ENCODE results near the gene TNFRSF12A.

Gene TNFRSF12A

DNA sequence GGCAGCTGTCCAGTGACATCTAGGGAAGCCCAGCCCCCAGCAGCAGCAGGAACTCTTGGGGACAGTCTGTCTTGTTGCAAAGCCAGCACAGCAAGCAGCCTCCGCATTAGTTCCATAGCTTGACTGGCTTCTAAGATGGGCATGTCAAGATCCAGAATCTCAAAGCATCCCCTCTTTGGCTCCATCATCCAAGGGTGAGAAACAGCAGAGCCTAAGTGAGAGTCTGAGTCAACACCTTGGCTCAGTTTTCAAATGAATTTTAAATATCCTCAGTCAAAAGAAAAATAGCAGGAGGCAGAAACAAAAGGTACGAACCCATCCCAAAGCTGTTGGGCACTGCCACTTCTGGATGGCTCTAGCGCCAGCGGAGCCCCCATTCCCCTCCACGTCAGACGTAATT, 5.2 kb upstream of the TNFRSF12A start:
- H3K4me3 ChIP-seq (ENCODE audit: low read depth, low read length): no peak overlapping the region
- no peak for DNase-seq (ENCODE audit: low read depth, low spot score)
- TF ChIP-seq, protein P1, sequence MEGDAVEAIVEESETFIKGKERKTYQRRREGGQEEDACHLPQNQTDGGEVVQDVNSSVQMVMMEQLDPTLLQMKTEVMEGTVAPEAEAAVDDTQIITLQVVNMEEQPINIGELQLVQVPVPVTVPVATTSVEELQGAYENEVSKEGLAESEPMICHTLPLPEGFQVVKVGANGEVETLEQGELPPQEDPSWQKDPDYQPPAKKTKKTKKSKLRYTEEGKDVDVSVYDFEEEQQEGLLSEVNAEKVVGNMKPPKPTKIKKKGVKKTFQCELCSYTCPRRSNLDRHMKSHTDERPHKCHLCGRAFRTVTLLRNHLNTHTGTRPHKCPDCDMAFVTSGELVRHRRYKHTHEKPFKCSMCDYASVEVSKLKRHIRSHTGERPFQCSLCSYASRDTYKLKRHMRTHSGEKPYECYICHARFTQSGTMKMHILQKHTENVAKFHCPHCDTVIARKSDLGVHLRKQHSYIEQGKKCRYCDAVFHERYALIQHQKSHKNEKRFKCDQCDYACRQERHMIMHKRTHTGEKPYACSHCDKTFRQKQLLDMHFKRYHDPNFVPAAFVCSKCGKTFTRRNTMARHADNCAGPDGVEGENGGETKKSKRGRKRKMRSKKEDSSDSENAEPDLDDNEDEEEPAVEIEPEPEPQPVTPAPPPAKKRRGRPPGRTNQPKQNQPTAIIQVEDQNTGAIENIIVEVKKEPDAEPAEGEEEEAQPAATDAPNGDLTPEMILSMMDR (IDR thresholded peaks at IDR 0.05; ENCODE audit: low read depth, low read length): no peak
- in situ Hi-C loops (cut with HindIII; ENCODE audit: low sequenced_read_pairs): no loop called here

DNA sequence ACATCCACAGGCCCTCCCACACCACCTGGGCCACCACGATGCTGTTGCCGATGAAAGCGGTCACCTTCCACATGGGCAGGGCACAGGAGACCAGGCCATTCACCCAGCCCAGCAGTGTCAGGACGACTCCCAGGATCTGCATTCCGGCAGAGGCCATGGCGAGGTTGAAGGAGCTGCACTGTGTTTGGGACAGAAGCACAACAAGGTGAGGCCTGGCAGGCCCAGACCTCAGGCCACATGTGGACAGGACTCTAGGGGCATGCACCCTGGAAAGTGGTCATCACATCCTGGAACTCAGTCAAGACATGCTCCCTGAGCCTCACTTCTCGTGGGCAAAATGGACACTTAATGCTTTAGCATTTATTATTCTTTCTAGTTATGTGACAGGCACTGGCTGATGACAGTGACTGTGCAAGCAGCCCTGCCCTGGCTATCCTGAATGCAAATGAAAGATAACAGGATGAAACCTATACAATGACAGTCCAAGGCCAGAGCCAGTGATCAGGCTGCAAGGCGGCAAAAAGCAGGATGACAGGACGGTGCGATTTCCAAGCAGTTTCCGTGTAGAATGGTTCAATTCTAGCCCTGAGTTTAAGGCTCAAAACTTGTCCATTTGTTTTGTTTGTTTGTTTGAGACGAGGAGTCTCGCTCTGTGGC, 4.2 kb upstream of the TNFRSF12A start:
- no peak for DNase-seq (ENCODE audit: low read depth, low spot score)
- no peak overlapping the region for H3K4me3 ChIP-seq (ENCODE audit: low read depth, low read length)
- in situ Hi-C loops (cut with HindIII; ENCODE audit: low sequenced_read_pairs): no loop called here
- TF ChIP-seq, protein P1 (IDR thresholded peaks at IDR 0.05; ENCODE audit: low read depth, low read length): no peak

DNA sequence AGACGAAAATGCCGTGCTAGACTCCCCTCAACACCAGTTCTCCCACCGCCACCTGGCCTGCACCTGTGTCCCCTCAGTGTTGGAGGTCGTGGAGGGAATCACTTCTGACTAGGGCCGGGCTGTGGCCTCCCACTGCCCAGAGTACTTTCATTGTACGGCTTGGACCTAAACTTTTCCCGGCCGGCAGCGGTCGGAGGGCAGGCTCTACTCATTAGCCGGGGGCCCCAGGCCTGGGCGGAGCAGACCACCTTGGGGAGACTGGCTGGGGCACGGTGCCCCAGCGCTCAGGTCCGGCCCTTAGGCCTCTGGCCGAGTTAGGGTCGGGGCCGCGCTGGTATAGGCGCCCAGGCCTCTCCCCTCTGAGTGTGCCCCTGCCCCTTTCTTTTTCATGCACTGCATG, 2.8 kb upstream of the TNFRSF12A start:
- TF ChIP-seq, protein P1 (IDR thresholded peaks at IDR 0.05; ENCODE audit: low read depth, low read length): no peak
- no peak overlapping the region for H3K4me3 ChIP-seq (ENCODE audit: low read depth, low read length)

DNA sequence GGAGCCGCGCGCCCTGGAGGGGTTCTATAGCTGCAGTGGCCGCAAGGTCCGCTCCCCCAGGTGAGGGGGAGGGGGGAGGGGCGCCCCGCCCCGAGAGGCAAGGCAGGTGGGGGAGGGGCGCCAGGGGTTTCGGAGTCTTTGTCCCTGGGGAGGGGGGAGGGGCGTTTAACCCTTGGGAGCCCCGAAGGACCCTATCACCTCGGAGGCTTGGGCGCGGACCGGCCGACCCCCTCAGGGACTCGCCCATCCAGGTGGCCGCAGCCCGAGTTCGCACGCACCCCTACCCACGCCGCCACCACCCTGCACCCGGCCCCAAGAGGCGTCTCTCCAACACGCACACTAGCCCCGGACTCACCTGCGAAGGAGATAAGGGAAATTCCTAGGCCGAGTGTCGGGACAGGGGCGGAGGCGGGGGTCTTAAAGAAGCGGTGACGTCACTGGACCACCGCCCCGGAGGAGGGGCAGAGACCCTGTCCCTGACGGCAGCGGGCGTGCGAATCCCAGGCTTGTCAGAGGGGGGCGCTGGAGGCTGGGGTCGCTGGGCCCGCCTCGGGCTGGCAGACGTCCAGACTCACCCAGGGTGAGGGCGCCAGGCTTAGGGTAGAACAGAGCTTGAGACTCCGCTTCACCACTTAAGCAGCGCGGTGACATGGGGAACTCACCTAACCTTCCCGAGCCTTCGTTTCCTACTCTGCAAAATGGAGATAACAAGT, 2.2 kb upstream of the TNFRSF12A start, which contains the start of gene CLDN6:
Gene CLDN6, minus strand, starts transcription at position 390 of the 713 bp plus-strand sequence. CDS start 2,162 bp downstream, outside the sequence.
- no peak within 1 kb of the TSS for H3K4me3 ChIP-seq (ENCODE audit: low read depth, low read length)
- TF ChIP-seq, protein P1 (IDR thresholded peaks at IDR 0.05; ENCODE audit: low read depth, low read length): peak; percentile 46
- in situ Hi-C loops (cut with HindIII; ENCODE audit: low sequenced_read_pairs): no loop called here
- no peak for DNase-seq (ENCODE audit: low read depth, low spot score)

More for the DNA sequence above, 2.8 kb upstream of the TNFRSF12A start:
- no peak for DNase-seq (ENCODE audit: low read depth, low spot score)
- in situ Hi-C loops (cut with HindIII; ENCODE audit: low sequenced_read_pairs): no loop called here

DNA sequence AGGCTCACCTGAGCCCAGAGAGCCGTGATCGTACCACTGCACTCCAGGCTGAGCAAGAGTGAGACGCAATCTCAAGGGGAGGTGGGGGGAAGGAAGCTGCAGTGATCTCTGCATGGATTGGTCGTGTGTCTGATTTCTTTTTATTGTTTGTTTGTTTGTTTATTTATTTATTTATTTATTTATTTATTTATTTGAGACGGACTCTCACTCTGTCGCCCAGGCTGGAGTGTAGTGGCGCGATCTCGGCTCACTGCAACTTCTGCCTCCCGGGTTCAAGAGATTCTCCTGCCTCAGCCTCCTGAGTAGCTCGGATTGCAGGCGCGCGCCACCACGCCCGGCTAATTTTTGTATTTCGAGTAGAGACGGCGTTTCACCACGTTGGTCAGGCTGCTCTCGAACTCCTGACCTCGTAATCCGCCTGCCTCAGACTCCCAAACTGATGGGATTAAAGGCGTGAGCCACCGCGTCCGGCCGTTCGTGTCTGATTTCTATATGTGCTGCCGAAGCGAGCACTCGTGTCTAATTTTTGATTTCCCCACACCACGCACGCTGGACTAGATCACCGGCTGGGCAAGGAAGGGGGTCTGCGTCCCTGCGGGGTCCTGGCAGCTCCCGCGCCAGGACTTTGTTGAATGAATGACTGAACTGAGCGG, 448 bp upstream of the TNFRSF12A start:
- DNase-seq (ENCODE audit: low read depth, low spot score): no peak
- in situ Hi-C loops (cut with HindIII; ENCODE audit: low sequenced_read_pairs): no loop called here
- peak overlapping the region; percentile 80 for H3K4me3 ChIP-seq (ENCODE audit: low read depth, low read length)
- TF ChIP-seq, protein P1 (IDR thresholded peaks at IDR 0.05; ENCODE audit: low read depth, low read length): no peak

DNA sequence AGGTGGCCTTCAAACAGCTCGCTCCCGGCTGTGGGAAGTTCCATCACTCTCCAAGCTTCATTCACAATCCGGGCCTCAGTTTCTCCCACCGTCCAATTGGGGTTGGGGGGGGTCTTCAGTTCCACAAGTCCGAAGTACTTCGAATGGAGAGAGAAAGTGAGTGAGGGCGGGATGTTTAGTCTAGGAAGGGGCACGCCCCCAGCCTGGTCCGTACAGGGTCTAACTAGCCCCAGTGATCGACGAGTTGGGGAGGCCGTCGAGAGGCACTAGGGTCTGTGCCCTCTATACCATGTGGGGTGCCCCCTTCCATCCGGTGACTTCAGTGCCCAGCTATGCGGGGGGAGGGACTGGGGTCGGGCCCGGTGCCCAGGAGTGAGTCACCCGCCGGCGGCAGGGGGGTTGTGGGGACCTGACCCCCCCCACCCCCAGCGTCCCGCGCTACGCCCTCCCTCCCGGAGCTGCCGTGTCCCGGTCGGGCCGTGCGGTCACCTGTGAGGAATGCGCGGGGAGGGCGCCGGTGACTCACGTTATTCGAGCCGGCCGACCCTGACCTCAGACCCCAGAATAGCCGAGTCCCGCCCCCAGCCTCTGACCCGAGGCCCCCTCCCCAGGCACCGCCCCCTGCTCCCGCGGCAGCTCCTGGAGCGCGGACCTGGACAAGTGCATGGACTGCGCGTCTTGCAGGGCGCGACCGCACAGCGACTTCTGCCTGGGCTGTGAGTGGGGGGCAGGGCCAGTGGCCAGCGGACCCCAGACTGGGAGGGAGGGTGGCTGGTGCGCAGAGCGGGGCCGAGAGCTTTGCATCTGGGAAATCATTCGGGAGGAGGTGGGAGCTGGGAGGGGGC, 658 bp downstream of the TNFRSF12A start:
- in situ Hi-C loops (cut with HindIII; ENCODE audit: low sequenced_read_pairs): no loop called here
- TF ChIP-seq, protein P1 (IDR thresholded peaks at IDR 0.05; ENCODE audit: low read depth, low read length): no peak
- peak; percentile 91 for DNase-seq (ENCODE audit: low read depth, low spot score)
- peak overlapping the region; percentile 80 for H3K4me3 ChIP-seq (ENCODE audit: low read depth, low read length)
